Activated CD4-positive, alpha-beta T cell treated with anti-CD3 and anti-CD28 coated beads, Interleukin-2, amount 50 U/mL, for 4 hours (primary cell): ENCODE results near the gene CCDC138.

ENCODE experiments used
- DNase-seq, 2 experiments: peaks; one replicate each; pipeline ENCODE4 v3.0.0-alpha.2; 2020

CCDC138 gene

GRCh38 chr2:108825736-108826135 lies 39.2 kb downstream of the CCDC138 start:
- no peak for DNase-seq

GRCh38 chr2:108829578-108830310 lies 43.2 kb downstream of the CCDC138 start:
- no peak for DNase-seq

GRCh38 chr2:108833219-108833618 lies 46.6 kb downstream of the CCDC138 start:
- no peak for DNase-seq

- no peak for DNase-seq
Measured at GRCh38 chr2:108834620-108835019, 48.0 kb downstream of the CCDC138 start.

- DNase-seq: no peak
Measured at GRCh38 chr2:108835040-108835439, 48.5 kb downstream of the CCDC138 start.

GRCh38 chr2:108837198-108837597 lies 50.6 kb downstream of the CCDC138 start:
- DNase-seq: no peak

- DNase-seq: no peak
Measured at GRCh38 chr2:108841506-108841905, 54.9 kb downstream of the CCDC138 start.

- no peak for DNase-seq
Measured at GRCh38 chr2:108845923-108846322, 59.4 kb downstream of the CCDC138 start.

- DNase-seq: no peak
Measured at GRCh38 chr2:108847000-108847399, 60.4 kb downstream of the CCDC138 start.

- no peak for DNase-seq
Measured at GRCh38 chr2:108852375-108852774, 65.8 kb downstream of the CCDC138 start.

- DNase-seq: no peak
Measured at GRCh38 chr2:108853421-108853820, 66.8 kb downstream of the CCDC138 start.

GRCh38 chr2:108854484-108854883 lies 67.9 kb downstream of the CCDC138 start:
- no peak for DNase-seq

- no peak for DNase-seq
Measured at GRCh38 chr2:108855194-108855593, 68.6 kb downstream of the CCDC138 start.

- no peak for DNase-seq
Measured at GRCh38 chr2:108858894-108859293, 72.3 kb downstream of the CCDC138 start.

GRCh38 chr2:108866041-108866440 lies 79.5 kb downstream of the CCDC138 start:
- DNase-seq: no peak

- no peak for DNase-seq
Measured at GRCh38 chr2:108868911-108869310, 82.3 kb downstream of the CCDC138 start.

GRCh38 chr2:108869542-108869941 lies 83.0 kb downstream of the CCDC138 start:
- DNase-seq: no peak

GRCh38 chr2:108870069-108870644 lies 83.6 kb downstream of the CCDC138 start:
- DNase-seq: no peak

- no peak for DNase-seq
Measured at GRCh38 chr2:108877506-108877905, 90.9 kb downstream of the CCDC138 start.

- no peak for DNase-seq
Measured at GRCh38 chr2:108878276-108878675, 91.7 kb downstream of the CCDC138 start.

- no peak for DNase-seq
Measured at GRCh38 chr2:108884619-108885018, 98.0 kb downstream of the CCDC138 start.

GRCh38 chr2:108889907-108890306 lies 103.3 kb downstream of the CCDC138 start:
- no peak for DNase-seq

GRCh38 chr2:108893277-108893676 lies 106.7 kb downstream of the CCDC138 start:
- no peak for DNase-seq

- no peak for DNase-seq
Measured at GRCh38 chr2:108894766-108895165, 108.2 kb downstream of the CCDC138 start.

- DNase-seq: no peak
Measured at GRCh38 chr2:108895188-108895587, 108.6 kb downstream of the CCDC138 start.
